ENCODE measurements around the gene ANKS3.
"Not testable (repeated sequence)": the region's sequence is repeated elsewhere in the genome, so short reads cannot be mapped to it uniquely, and the experiment has no call there.

ANKS3 gene

GRCh38 chr16:4752351-4753100 lies 18.5 kb upstream of the ANKS3 start:
- no peak for DNase-seq

- DNase-seq: no peak
Observed at GRCh38 chr16:4750896-4751295, 16.8 kb upstream of the ANKS3 start.

- no peak for DNase-seq
Observed at GRCh38 chr16:4749700-4750257, 15.7 kb upstream of the ANKS3 start.

GRCh38 chr16:4748682-4749411 lies 14.8 kb upstream of the ANKS3 start:
- DNase-seq: no peak

- DNase-seq: no peak
Observed at GRCh38 chr16:4747906-4748681, 14.0 kb upstream of the ANKS3 start.

- DNase-seq: no peak
Observed at GRCh38 chr16:4746991-4747574, 13.0 kb upstream of the ANKS3 start.

- no peak for DNase-seq
Observed at GRCh38 chr16:4746215-4746614, 12.1 kb upstream of the ANKS3 start.

GRCh38 chr16:4745274-4745569 lies 11.2 kb upstream of the ANKS3 start:
- DNase-seq: no peak

GRCh38 chr16:4744555-4745273 lies 10.6 kb upstream of the ANKS3 start:
- DNase-seq: no peak

- DNase-seq: no peak
Observed at GRCh38 chr16:4743226-4743878, 9.3 kb upstream of the ANKS3 start.

- DNase-seq: not testable (repeated sequence)
Observed at GRCh38 chr16:4738370-4738769, 4.3 kb upstream of the ANKS3 start.

- no peak for DNase-seq
Observed at GRCh38 chr16:4737545-4737944, 3.5 kb upstream of the ANKS3 start.

- no peak for DNase-seq
Observed at GRCh38 chr16:4736546-4736945, 2.5 kb upstream of the ANKS3 start.

GRCh38 chr16:4734730-4735535 lies 862 bp upstream of the ANKS3 start:
- peak; percentile 93 for DNase-seq

- DNase-seq: peak; percentile 43
Observed at GRCh38 chr16:4733747-4734062, 366 bp downstream of the ANKS3 start.

GRCh38 chr16:4733211-4733742 lies 794 bp downstream of the ANKS3 start:
- DNase-seq: no peak

GRCh38 chr16:4729876-4730275 lies 4.2 kb downstream of the ANKS3 start:
- no peak for DNase-seq

- no peak for DNase-seq
Observed at GRCh38 chr16:4728676-4729075, 5.4 kb downstream of the ANKS3 start.

GRCh38 chr16:4726616-4727015 lies 7.5 kb downstream of the ANKS3 start:
- DNase-seq: no peak

GRCh38 chr16:4724661-4725270 lies 9.3 kb downstream of the ANKS3 start:
- no peak for DNase-seq

Data from activated naive CD4-positive, alpha-beta T cell treated with anti-CD3 and anti-CD28 coated beads, Interleukin-2, amount 50 U/mL, for 16 hours (primary cell).